H1 (cell line): ENCODE results near the gene LHPP. TPM values are rescaled to one million over a fixed set of nuclear protein-coding genes. Genes with fewer than 3 reads are reported as not detected.

Experiments used
- CTCF ChIA-PET: fragments of 300-600 bp; sonication (Branson Sonifier 250); formaldehyde crosslinking; loops from one replicate; lab custom pipeline; 2021; ENCODE audit not compliant: partially characterized antibody; lab: Charles Lee
- POLR2A ChIA-PET: fragments of 300-600 bp; sonication (Branson Sonifier 250); formaldehyde crosslinking; loops from one replicate; lab custom pipeline; 2021; ENCODE audit warnings: inconsistent platforms; ENCODE audit not compliant: partially characterized antibody; lab: Charles Lee
- DNase-seq, 2 experiments: peaks; one replicate each; pipeline versions ENCODE4 v3.0.0 to v3.0.0-alpha.2; 2010 to 2022; ENCODE audit warnings: low spot score in 2 of 2, low read depth in 1 of 2, mixed read lengths in 1 of 2
- FAIRE-seq: peaks from 2 replicates; lab custom pipeline; 2011; peaks lifted over from hg19 to GRCh38; lab: Jason Lieb, UNC
- H2AFZ ChIP-seq: 2 replicates; pipeline ENCODE4 v1.8.1; 2012; ENCODE audit warnings: low read length, inconsistent platforms
- H2AK5ac ChIP-seq: 2 replicates; pipeline ENCODE4 v1.6.1; 2013; ENCODE audit warnings: low read depth, low read length
- H2BK120ac ChIP-seq: replicated peaks from 2 replicates; pipeline ENCODE3; 2013; ENCODE audit warnings: low read depth, low read length, inconsistent platforms
- H2BK12ac ChIP-seq: 2 replicates; pipeline ENCODE4 v1.6.1; 2013; ENCODE audit warnings: low read depth, low read length
- H2BK15ac ChIP-seq: 2 replicates; pipeline ENCODE4 v1.6.1; 2013; ENCODE audit warnings: low read length
- H2BK20ac ChIP-seq: 2 replicates; pipeline ENCODE4 v1.6.1; 2013; ENCODE audit warnings: low read length
- H2BK5ac ChIP-seq: 2 replicates; pipeline ENCODE4 v1.6.1; 2013; ENCODE audit warnings: low read depth, low read length
- H3K14ac ChIP-seq: 2 replicates; pipeline ENCODE4 v1.6.1; 2013; ENCODE audit warnings: inconsistent platforms; ENCODE audit not compliant: insufficient read length
- H3K18ac ChIP-seq: 2 replicates; pipeline ENCODE4 v1.6.1; 2013; ENCODE audit warnings: low read length; ENCODE audit errors: extremely low read depth
- H3K23ac ChIP-seq: 2 replicates; pipeline ENCODE4 v1.6.1; 2013; ENCODE audit warnings: inconsistent platforms; ENCODE audit not compliant: insufficient read length
- H3K23me2 ChIP-seq: 2 replicates; pipeline ENCODE4 v1.6.1; 2013; ENCODE audit warnings: low read depth, low read length
- H3K27ac ChIP-seq: 2 replicates; pipeline ENCODE4 v1.6.1; 2011; ENCODE audit warnings: low read depth, low read length, inconsistent platforms
- H3K27me3 ChIP-seq, 4 experiments: replicated peaks in 1 of 4; 1 replicate in 1 of 4; 2 replicates in 3 of 4; pipeline versions ENCODE4 v1.6.1 to v1.8.1; 2011 to 2013; ENCODE audit warnings: low read length in 3 of 4, mild to moderate bottlenecking in 3 of 4, inconsistent platforms in 2 of 4, mixed read lengths in 2 of 4, moderate library complexity in 1 of 4; ENCODE audit not compliant: control insufficient read depth in 3 of 4, insufficient read depth in 3 of 4; ENCODE audit errors: extremely low read depth in 1 of 4
- H3K36me3 ChIP-seq, 4 experiments: 2 replicates each; pipeline versions ENCODE4 v1.6.1 to v1.8.1; 2011 to 2013; ENCODE audit warnings: mild to moderate bottlenecking in 4 of 4, low read length in 3 of 4, moderate library complexity in 2 of 4, control low read depth in 1 of 4, inconsistent platforms in 1 of 4; ENCODE audit not compliant: insufficient read depth in 4 of 4, control insufficient read depth in 2 of 4
- H3K4ac ChIP-seq: replicated peaks from 2 replicates; pipeline ENCODE3; 2013; ENCODE audit warnings: low read length, low read depth, mixed read lengths, inconsistent platforms; ENCODE audit not compliant: insufficient read length
- H3K4me1 ChIP-seq, 4 experiments: replicated peaks in 1 of 4; 1 replicate in 1 of 4; 2 replicates in 3 of 4; pipeline versions ENCODE4 v1.6.1 to v1.8.1; 2011 to 2013; ENCODE audit warnings: low read length in 3 of 4, inconsistent platforms in 2 of 4, mixed read lengths in 1 of 4; ENCODE audit not compliant: insufficient read depth in 4 of 4, control insufficient read depth in 3 of 4
- H3K4me2 ChIP-seq, 2 experiments: 2 replicates each; pipeline versions ENCODE4 v1.6.1 to v1.8.1; 2011 to 2013; ENCODE audit warnings: low read depth in 2 of 2, low read length in 2 of 2, control low read depth in 1 of 2, inconsistent platforms in 1 of 2, mild to moderate bottlenecking in 1 of 2; ENCODE audit not compliant: insufficient read depth in 1 of 2
- H3K4me3 ChIP-seq, 4 experiments: fragments of 200-600, 300-600 bp in 1 of 4; sonication (generic), shearing (Covaris generic), sonication (Bioruptor Twin) in 1 of 4; 2 replicates each; pipeline versions ENCODE4 v1.5.1 to v1.8.1; 2011 to 2016; ENCODE audit warnings: low read length in 4 of 4, low read depth in 3 of 4, control low read depth in 2 of 4, inconsistent platforms in 2 of 4, mild to moderate bottlenecking in 2 of 4, mixed read lengths in 1 of 4, moderate library complexity in 1 of 4; ENCODE audit not compliant: insufficient read depth in 2 of 4; ENCODE audit errors: extremely low read depth in 1 of 4
- H3K56ac ChIP-seq: replicated peaks from 2 replicates; pipeline ENCODE3; 2013; ENCODE audit warnings: low read depth, mild to moderate bottlenecking, mixed read lengths, low read length, inconsistent platforms; ENCODE audit not compliant: insufficient read length
- H3K79me1 ChIP-seq: 2 replicates; pipeline ENCODE4 v1.6.1; 2013; ENCODE audit warnings: low read depth, low read length, control low read depth
- H3K79me2 ChIP-seq, 2 experiments: 2 replicates each; pipeline versions ENCODE4 v1.6.1 to v1.8.1; 2012 to 2013; ENCODE audit warnings: low read length in 2 of 2, mild to moderate bottlenecking in 2 of 2, inconsistent platforms in 1 of 2; ENCODE audit not compliant: insufficient read depth in 2 of 2, control insufficient read depth in 1 of 2
- H3K9ac ChIP-seq, 4 experiments: replicated peaks in 1 of 4; 1 replicate in 1 of 4; 2 replicates in 3 of 4; pipeline versions ENCODE4 v1.6.1 to v1.8.1; 2011 to 2013; ENCODE audit warnings: low read depth in 3 of 4, low read length in 3 of 4, control low read depth in 2 of 4, mild to moderate bottlenecking in 2 of 4, moderate library complexity in 2 of 4, inconsistent platforms in 1 of 4; ENCODE audit errors: extremely low read depth in 1 of 4
- H3K9me3 ChIP-seq, 2 experiments: 2 replicates each; pipeline versions ENCODE4 v1.6.1 to v1.8.1; 2012 to 2013; ENCODE audit warnings: mild to moderate bottlenecking in 2 of 2, moderate library complexity in 2 of 2, control low read depth in 1 of 2, inconsistent platforms in 1 of 2, low read depth in 1 of 2, low read length in 1 of 2, mixed read lengths in 1 of 2; ENCODE audit not compliant: insufficient read depth in 2 of 2
- H4K20me1 ChIP-seq, 2 experiments: replicated peaks in 1 of 2; 2 replicates each; pipeline versions ENCODE3 to v1.8.1; 2011 to 2013; ENCODE audit warnings: inconsistent platforms in 2 of 2, low read length in 2 of 2, mild to moderate bottlenecking in 1 of 2; ENCODE audit not compliant: insufficient read depth in 2 of 2, control insufficient read depth in 1 of 2
- H4K5ac ChIP-seq: 2 replicates; pipeline ENCODE4 v1.6.1; 2013; ENCODE audit warnings: low read length, low read depth, mixed read lengths, inconsistent platforms; ENCODE audit not compliant: insufficient read length
- H4K8ac ChIP-seq: 2 replicates; pipeline ENCODE4 v1.8.0; 2013; ENCODE audit warnings: mild to moderate bottlenecking, moderate library complexity, low read length, inconsistent platforms; ENCODE audit not compliant: insufficient read depth; ENCODE audit errors: extremely low read depth
- H4K91ac ChIP-seq: replicated peaks from 2 replicates; pipeline ENCODE3; 2013; ENCODE audit warnings: low read length, mixed read lengths, inconsistent platforms; ENCODE audit not compliant: insufficient read length
- ASH2L ChIP-seq: fragments of 200-600, 300-600 bp; sonication (generic); IDR thresholded peaks from one replicate; pipeline ENCODE4 v1.7.1; 2017; ENCODE audit warnings: low read length
- BRCA1 ChIP-seq: IDR thresholded peaks from 2 replicates; pipeline ENCODE4 v1.6.1; 2012; ENCODE audit warnings: low read depth, low read length, improper control_type of control experiment
- CBX5 ChIP-seq: fragments of 300-800, 300-1000 bp; sonication (generic); IDR thresholded peaks from 2 replicates; pipeline ENCODE4 v1.7.1; 2016; ENCODE audit warnings: antibody characterized with exemption, low read length, low read depth
- CBX8 ChIP-seq: fragments of 300-800, 300-1000 bp; sonication (generic); IDR thresholded peaks from 2 replicates; pipeline ENCODE4 v1.7.1; 2016; ENCODE audit warnings: low read depth, low read length, borderline replicate concordance
- MAFK ChIP-seq: IDR thresholded peaks from 2 replicates; pipeline ENCODE4 v1.6.1; 2012; ENCODE audit warnings: low read depth, mild to moderate bottlenecking, improper control_type of control experiment, low read length
- POLR2A ChIP-seq, 2 experiments: IDR thresholded peaks; 1 replicate in 1 of 2; 2 replicates in 1 of 2; pipeline ENCODE4 v1.6.1; 2011; ENCODE audit warnings: low read depth in 2 of 2, low read length in 2 of 2, mild to moderate bottlenecking in 2 of 2; ENCODE audit errors: control extremely low read depth in 1 of 2
- SIRT6 ChIP-seq: IDR thresholded peaks from one replicate; pipeline ENCODE4 v1.7.1; 2012; ENCODE audit warnings: low read length, inconsistent platforms
- SP1 ChIP-seq: IDR thresholded peaks from 2 replicates; pipeline ENCODE4 v1.6.1; 2011; ENCODE audit warnings: low read depth, low read length
- SP2 ChIP-seq: IDR thresholded peaks from 2 replicates; pipeline ENCODE4 v1.6.1; 2012; ENCODE audit warnings: mild to moderate bottlenecking, low read length, inconsistent platforms
- YY1 ChIP-seq: IDR thresholded peaks from 2 replicates; pipeline ENCODE4 v1.6.1; 2011; ENCODE audit warnings: low read depth, mild to moderate bottlenecking, low read length
- ZNF274 ChIP-seq: IDR thresholded peaks from 2 replicates; pipeline ENCODE4 v1.7.0; 2012; ENCODE audit warnings: low read length, borderline replicate concordance; ENCODE audit errors: extremely low read depth
- WGBS, 2 experiments: shearing (Covaris generic) in 1 of 2; methylation state at CpG; one replicate each; pipeline versions ENCODE4 v1.1.6 to v1.1.7; 2013 to 2015; ENCODE audit warnings: low lambda C conversion rate in 2 of 2, mixed read lengths in 2 of 2, inconsistent platforms in 1 of 2, low coverage in 1 of 2, missing lambda C conversion rate in 1 of 2; ENCODE audit not compliant: insufficient replicate concordance in 2 of 2, insufficient coverage in 1 of 2, insufficient read length in 1 of 2; ENCODE audit errors: extremely low coverage in 1 of 2, missing lambda C conversion rate in 1 of 2; 5-methylcytosine and 5-hydroxymethylcytosine counted together
- polyA plus RNA-seq, 7 experiments: library from polyadenylated mRNA; depleted of rRNA in 3 of 7; stranded (reverse) in 5 of 7; unstranded in 2 of 7; fragments of >200 nt in 5 of 7; fragments of 200-250 nt in 2 of 7; gene quantifications; 1 replicate in 5 of 7; 2 replicates in 1 of 7; 4 replicates in 1 of 7; pipeline versions ENCODE4 v1.2.1 to v1.2.3, GENCODE V29; 2011 to 2013; ENCODE audit warnings: missing spikeins in 2 of 7, mixed read lengths in 2 of 7
- total RNA-seq: library from RNA; stranded (reverse); fragmentation: NEBNext Ultra II Directional; extraction: Animal tissue kit (Norgen Biotek cat#: 25700); gene quantifications from 2 replicates; pipeline ENCODE4 v1.2.1, GENCODE V29; 2021

The LHPP gene
- total and polyA plus RNA-seq, 2 of the 8 experiments (the other 6 are each of a cell fraction or from before 2014, with no cell fraction given), result 26.0 to 45.0 TPM

- FAIRE-seq, result no peak
These were observed 197.1 kb downstream of the LHPP start for GRCh38 chr10:124658591-124659242.

More at GRCh38 chr10:124658591-124659242, 197.1 kb downstream of the LHPP start:
- no peaks in the 10 kb centered on the region for H3K79me2 ChIP-seq
- no peak overlapping the region for H2BK12ac ChIP-seq
- no peak overlapping the region for H4K8ac ChIP-seq
- H2BK120ac ChIP-seq, result no peak overlapping the region
- no peak overlapping the region for H4K91ac ChIP-seq
- H2BK5ac ChIP-seq, result no peak overlapping the region
- no peak overlapping the region for H3K14ac ChIP-seq
- TF ChIP-seq ASH2L (no peak), MAFK (no peak), ZNF274 (no peak), CBX5 (no peak), BRCA1 (no peak), YY1 (no peak), POLR2A (IDR thresholded peaks at IDR 0.05; ENCODE audit: control extremely low read depth in 1 of 2, low read depth in 2 of 2, low read length in 2 of 2) (no peak), SP2 (no peak), CBX8 (no peak), SIRT6 (no peak), SP1 (no peak)
- H3K18ac ChIP-seq, result no peak overlapping the region
- no peak overlapping the region for H3K56ac ChIP-seq
- no peaks in the 10 kb centered on the region for H3K27me3 ChIP-seq
- no peak overlapping the region for H4K5ac ChIP-seq
- no peak for DNase-seq
- no peaks in the 10 kb centered on the region for H3K23me2 ChIP-seq
- H3K4me3 ChIP-seq, result no peak overlapping the region
- H3K4me2 ChIP-seq, result no peak overlapping the region
- no peak overlapping the region for H3K9ac ChIP-seq
- POLR2A ChIA-PET, result interaction anchor here (0.9 kb wide), 1 partner anchor 10 kb away, joined by 3 read pairs; no protein-coding TSS in a partner anchor
- WGBS, 2 experiments, result 88% methylated on average over 12 of the region's 12 CpGs; no CpG with 5 or more reads in 1 of the 2 experiments
- H3K36me3 ChIP-seq, result no peaks in the 10 kb centered on the region; a peak in 1 of 8 replicates
- H2AK5ac ChIP-seq, result no peak overlapping the region
- H3K4me1 ChIP-seq, result peaks cover 0 to 4% (median 0%) of the 10 kb centered on the region in 4 experiments; a peak in 2 of 7 replicates
- no peak overlapping the region for H2BK15ac ChIP-seq
- H3K9me3 ChIP-seq, result no peaks in the 10 kb centered on the region
- peaks cover 4% of the 10 kb centered on the region for H3K79me1 ChIP-seq
- no peak overlapping the region for H2AFZ ChIP-seq
- peaks cover 0 to 9% of the 10 kb centered on the region in 2 experiments for H4K20me1 ChIP-seq
- CTCF ChIA-PET, result interaction anchor here (0.6 to 3.2 kb wide), 14 partner anchors 8 to 93 kb away, joined by 3 to 11 read pairs (median 4); no protein-coding TSS in a partner anchor
- H3K4ac ChIP-seq, result no peak overlapping the region
- H2BK20ac ChIP-seq, result no peak overlapping the region
- no peak overlapping the region for H3K23ac ChIP-seq
- H3K27ac ChIP-seq, result no peak overlapping the region
